Brain pericyte (primary cell): ENCODE data around the gene PPP1R12B.
"Not testable (repeated sequence)": the region's sequence is repeated elsewhere in the genome, so short reads cannot be mapped to it uniquely, and the experiment has no call there.

Source experiments
- DNase-seq: peaks from one replicate; pipeline ENCODE4 v3.0.0-alpha.2; 2012; ENCODE audit warnings: low read depth, low spot score

PPP1R12B gene

GRCh38 chr1:202530686-202531085 is 182.2 kb downstream of the PPP1R12B start:
- DNase-seq = not testable (repeated sequence)

DNA sequence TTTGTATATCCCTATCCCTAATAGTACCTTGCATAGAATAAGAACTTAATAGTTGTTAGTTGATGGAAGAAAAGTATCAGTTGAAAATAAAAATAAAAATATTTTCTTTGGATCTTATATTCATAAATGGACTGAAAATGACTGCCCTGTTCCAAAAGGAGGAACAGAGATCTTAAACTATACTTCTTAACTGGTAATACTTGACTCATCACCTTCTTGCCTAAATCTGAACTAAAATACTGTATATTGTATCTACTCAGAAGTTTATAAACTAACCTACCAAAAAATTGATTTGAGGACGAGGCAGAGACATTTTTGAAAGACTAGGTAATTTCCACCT is 182.9 kb downstream of the PPP1R12B start:
- no peak for DNase-seq

DNA sequence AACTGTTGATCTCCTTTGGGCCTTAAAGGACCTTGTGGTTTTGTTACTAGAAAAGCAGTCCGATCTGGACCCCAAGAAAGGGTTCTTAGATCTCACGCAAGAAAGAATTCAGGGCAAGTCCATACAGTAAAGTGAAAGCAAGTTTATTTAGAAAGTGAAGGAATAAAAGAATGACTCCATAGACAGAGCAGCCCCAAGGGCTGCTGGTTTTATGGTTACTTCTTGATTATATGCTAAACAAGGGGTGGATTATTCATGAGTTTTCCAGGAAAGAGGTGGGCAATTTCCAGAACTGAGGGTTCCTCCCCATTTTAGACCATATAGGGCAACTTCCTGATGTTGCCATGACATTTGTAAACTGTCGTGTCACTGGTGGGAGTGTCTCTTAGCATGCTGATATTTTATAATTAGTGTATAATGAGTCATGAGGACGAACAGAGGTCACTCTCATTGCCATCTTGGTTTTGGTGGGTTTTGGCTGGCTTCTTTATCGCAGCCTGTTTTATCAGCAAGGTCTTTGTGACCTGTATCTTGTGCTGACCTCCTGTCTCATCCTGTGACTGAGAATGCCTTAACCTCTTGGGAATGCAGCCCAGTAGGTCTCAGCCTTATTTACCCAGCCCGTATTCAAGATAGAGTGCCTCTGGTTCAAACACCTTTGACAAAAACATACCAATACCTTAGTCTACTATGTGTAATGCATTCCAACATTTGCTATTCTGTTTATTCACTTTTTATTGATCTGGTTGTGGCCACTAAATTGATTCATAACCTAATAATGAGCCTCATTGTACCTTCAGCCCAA is 183.5 kb downstream of the PPP1R12B start:
- not testable (repeated sequence) for DNase-seq

- DNase-seq = not testable (repeated sequence)
Observed at GRCh38 chr1:202539166-202539574, 190.7 kb downstream of the PPP1R12B start.

- DNase-seq = not testable (repeated sequence)
Observed at GRCh38 chr1:202539583-202539982, 191.1 kb downstream of the PPP1R12B start.

GRCh38 chr1:202540014-202540413 is 191.5 kb downstream of the PPP1R12B start:
- no peak for DNase-seq

DNA sequence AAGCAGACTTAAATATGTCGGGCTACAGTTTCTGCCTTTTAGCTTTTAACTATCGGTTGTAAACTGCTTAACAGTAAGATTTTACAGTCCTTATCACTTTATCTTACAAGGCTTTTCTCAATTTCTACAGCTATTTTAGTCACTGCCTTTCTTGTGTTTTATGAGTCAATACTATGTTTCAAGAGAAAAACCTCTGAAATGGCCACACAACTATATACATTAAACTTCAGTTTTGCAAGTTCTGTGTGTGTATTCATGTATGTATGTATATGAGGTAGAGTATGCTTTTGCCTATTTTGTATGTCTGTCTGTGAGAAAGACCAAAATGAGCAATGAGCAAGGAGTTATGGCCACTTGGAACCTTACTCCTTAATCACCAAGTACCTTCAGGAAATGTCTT is 191.9 kb downstream of the PPP1R12B start:
- no peak for DNase-seq

GRCh38 chr1:202540858-202541257 is 192.4 kb downstream of the PPP1R12B start:
- not testable (repeated sequence) for DNase-seq

GRCh38 chr1:202542415-202542814 is 193.9 kb downstream of the PPP1R12B start:
- not testable (repeated sequence) for DNase-seq

DNA sequence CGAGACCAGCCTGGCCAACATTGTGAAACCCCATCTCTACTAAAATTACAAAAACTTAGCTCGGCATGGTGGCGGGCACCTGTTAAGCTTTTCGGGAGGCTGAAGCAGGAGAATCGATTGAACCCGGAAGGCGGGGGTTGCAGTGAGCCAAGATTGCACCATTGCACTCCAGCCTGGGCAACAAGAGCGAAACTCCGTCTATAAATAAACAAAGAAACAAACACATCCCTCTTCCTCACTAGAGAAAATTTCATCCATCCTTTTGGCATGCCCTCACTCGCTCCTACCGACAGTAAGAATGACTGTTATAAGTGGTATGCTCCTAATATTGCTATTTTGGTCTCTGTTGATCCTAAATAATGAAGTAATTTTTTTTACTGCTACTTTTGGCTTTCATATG is 195.0 kb downstream of the PPP1R12B start:
- DNase-seq = not testable (repeated sequence)

DNA sequence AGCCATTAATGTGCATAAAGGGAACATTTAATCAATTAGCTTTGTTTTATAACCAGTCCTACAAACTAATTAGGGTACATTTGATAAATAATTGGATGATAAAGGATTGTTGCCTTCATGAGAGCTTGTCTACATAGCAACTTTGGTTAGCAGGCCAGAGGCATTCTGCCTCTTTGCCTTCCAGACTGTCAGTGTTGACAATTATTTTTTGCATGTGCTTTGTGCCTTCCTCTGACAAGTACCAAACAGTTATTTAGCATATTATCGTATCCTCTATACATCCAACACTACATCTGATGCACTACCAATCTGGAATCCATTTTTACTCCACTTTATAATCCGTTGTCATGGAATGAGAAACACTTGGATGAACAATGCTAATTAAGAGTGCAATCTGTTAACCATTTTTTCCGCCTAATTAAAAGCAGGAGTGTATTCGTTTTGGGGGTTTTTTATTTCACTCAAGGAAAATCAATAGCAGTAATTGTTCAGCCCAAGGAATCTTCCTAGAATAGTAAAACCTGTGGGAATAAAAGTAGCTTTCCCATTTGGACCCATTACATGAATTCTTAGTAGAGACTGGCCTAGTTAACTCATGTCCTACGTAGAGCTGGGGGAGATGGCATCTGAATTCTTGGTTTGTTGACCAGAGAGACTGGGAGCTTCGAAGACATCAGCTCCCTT is 196.4 kb downstream of the PPP1R12B start:
- not testable (repeated sequence) for DNase-seq

- not testable (repeated sequence) for DNase-seq
Observed at GRCh38 chr1:202545647-202546303, 197.3 kb downstream of the PPP1R12B start.

- not testable (repeated sequence) for DNase-seq
Observed at GRCh38 chr1:202546377-202546776, 197.9 kb downstream of the PPP1R12B start.

DNA sequence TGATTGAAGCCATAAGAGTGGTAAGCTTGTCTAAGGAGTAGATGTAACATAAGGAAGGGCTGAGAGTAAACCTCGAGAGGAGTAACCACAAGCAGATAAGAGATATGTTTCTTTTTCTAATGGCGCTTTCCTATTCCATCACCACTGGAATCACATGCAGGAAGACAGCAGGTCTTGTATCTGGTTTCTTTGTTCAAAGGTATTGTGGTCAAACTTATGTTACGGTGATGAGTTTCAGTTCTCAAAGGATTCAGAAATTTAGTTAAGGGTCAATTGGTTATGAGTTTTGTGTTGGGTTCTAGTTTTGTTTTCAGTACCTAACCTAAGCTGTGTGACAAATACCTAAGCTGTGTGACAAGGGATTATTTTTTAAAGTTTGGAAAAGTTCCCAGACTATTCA is 198.3 kb downstream of the PPP1R12B start:
- DNase-seq = not testable (repeated sequence)

DNA sequence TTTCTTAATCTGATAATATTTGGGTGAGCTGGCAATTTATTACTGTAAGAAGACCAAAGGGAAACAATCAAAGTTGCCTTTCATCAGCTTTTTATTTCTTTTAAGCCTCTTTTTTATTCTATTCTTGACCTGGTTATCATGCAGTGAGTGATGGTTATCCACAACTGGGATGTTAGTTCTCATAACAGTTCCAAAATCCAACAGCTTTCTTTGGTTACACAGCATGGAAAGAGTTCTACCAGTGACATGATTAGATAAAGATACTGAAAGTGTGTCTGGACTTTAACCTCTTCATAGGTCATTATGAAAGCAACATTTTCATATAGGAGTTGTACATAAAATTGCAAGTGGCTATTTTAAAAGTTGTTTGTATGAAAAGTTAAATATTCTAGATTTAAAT is 198.7 kb downstream of the PPP1R12B start:
- DNase-seq = no peak

DNA sequence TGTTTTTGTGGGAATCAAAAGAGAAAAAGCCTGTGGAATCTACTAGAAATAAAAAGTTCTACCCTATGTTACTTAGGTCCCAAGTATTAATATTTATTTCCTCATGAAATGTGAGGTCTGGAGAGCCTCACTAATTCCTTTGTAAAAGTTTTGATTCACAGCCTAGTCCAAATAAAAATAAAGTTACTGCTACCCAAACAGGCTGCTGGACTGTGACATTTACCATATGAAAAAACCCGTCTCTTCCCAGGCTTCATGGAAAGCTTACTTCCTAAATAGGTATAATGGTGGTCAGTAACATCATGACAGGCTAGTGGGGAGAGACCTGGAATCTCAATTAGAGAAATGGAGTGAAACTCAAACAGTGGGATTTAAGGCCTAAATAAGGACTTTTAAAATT is 201.6 kb downstream of the PPP1R12B start:
- not testable (repeated sequence) for DNase-seq

- DNase-seq = no peak
Observed at GRCh38 chr1:202551683-202552082, 203.2 kb downstream of the PPP1R12B start.

DNA sequence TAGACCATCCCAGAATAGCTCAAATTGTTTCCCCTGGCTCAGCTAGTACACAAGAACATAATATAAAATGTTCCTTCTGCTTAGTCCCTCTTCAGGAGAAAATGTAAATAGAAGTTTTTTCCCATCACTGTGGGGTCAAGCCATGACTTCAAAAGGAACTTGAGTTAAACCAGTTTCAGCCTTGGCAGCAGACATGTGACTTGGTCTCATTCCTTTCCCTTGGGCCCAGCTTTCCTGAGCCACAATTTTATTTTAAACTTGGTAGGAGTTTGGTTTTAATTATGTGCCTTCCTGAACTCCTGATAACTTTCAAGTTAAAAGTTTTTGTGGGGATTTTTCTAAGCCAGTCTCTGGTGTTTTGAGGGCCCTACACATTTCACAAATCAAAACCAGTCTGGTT is 204.1 kb downstream of the PPP1R12B start:
- DNase-seq = not testable (repeated sequence)

GRCh38 chr1:202553078-202553477 is 204.6 kb downstream of the PPP1R12B start:
- DNase-seq = not testable (repeated sequence)

DNA sequence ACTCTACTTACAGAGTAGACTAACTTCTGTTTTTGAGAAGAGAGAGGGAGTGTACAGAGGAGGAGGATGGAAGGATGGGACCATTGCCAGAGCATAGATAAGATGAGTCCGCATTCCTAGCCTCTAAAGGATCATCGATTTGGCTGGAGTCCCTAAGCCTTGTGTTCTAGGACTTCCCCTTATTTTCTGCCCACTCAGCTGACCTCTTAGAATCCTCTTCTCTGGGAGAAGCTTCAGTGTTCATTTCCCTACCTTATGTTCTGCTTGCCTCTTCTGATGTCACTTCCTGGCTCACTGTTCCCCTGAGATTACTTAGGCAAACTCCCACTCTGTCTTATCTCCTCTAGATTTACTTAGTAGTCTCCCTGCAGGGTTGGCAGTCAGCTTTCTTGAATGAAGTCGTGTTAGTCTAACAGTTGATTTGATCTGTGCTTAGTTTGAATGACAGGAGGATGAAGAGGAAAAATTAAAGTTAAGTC is 205.1 kb downstream of the PPP1R12B start:
- DNase-seq = no peak

GRCh38 chr1:202554619-202555018 is 206.1 kb downstream of the PPP1R12B start:
- not testable (repeated sequence) for DNase-seq

DNA sequence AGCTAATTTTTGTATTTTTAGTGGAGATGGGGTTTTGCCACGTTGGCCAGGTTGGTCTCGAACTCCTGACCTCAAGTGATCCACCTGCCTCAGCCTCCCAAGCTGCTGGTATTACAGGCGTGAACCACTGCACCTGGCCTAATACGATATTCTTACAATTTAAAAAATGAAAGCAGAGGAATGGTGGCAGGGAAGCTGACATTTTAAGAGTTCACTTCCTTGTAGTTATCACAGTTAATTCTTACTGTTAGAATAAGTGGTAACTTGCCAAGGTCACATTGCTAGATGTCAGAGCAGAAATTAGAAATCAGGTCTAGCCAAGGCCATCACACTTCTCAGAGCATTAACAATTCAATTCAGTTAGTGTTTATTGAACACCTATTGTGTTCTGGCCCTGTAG is 207.5 kb downstream of the PPP1R12B start:
- not testable (repeated sequence) for DNase-seq
